Natural killer cell treated with Interleukin-12 subunit alpha and Interleukin-12 subunit beta and Interleukin-15 and Interleukin-18, amount 100 ng/mL, for 72 hours (primary cell): ENCODE results near the gene CACNA2D4. TPM values are rescaled to one million over a fixed set of nuclear protein-coding genes. Genes with fewer than 3 reads are reported as not detected.

Source experiments
- total RNA-seq, 2 donors: library from RNA; stranded (reverse); gene quantifications; one replicate each; pipeline ENCODE4 v1.2.3, GENCODE V29; 2022

The CACNA2D4 gene
- total RNA-seq, 2 donors from 2014 or later = 4.5 to 12.1 TPM

Other genes starting within 250 kb of the CACNA2D4 start
- gene ADIPOR2, start 227.6 kb downstream of the CACNA2D4 start, total RNA-seq = 10 to 100 TPM; 72.5 to 74.5 TPM
- gene LRTM2, start 98.1 kb downstream of the CACNA2D4 start, total RNA-seq = not detected
- 10 to 100 TPM; 11.3 TPM for gene DCP1B, start 85.8 kb upstream of the CACNA2D4 start, total RNA-seq
- gene CACNA1C, start 134.3 kb upstream of the CACNA2D4 start, total RNA-seq = under 1 TPM in 1 of 2 donors, not detected in 1; 0.06 TPM